Fibroblast of the aortic adventitia (primary cell): ENCODE results near the gene EIF4ENIF1. TPM values are rescaled to one million over a fixed set of nuclear protein-coding genes. Genes with fewer than 3 reads are reported as not detected.
A peak's percentile ranks its signal among the peaks of the same experiment; 100 is the strongest.

Experiments used
- DNase-seq: peaks from one replicate; pipeline ENCODE4 v3.0.0-alpha.2; 2010; ENCODE audit warnings: low read depth
- H3K4me3 ChIP-seq: 2 replicates; pipeline ENCODE4 v1.5.1; 2011; ENCODE audit warnings: low read depth, mild to moderate bottlenecking, control low read depth, low read length, moderate library complexity
- CTCF ChIP-seq: IDR thresholded peaks from 2 replicates; pipeline ENCODE4 v1.5.1; 2011; ENCODE audit warnings: mild to moderate bottlenecking, low read length, control low read depth, inconsistent platforms; ENCODE audit not compliant: insufficient read depth
- total RNA-seq: library from RNA; depleted of rRNA; stranded (reverse); fragments of >200 nt; gene quantifications from 2 replicates; pipeline ENCODE4 v1.2.3, GENCODE V29; 2012; ENCODE audit warnings: low replicate concordance

The EIF4ENIF1 gene
- total RNA-seq: 15.4 and 22.1 TPM in 2 replicates

- peak; percentile 79 for DNase-seq
- peak within 1 kb of the TSS; percentile 92 for H3K4me3 ChIP-seq
- TF ChIP-seq CTCF: no peak
Observed at GRCh38 chr22:31489632-31490495, at the start of gene EIF4ENIF1. TSS of gene EIF4ENIF1 (minus strand) at chr22:31489842. CDS start at chr22:31488718, 1,124 bp downstream.

DNA sequence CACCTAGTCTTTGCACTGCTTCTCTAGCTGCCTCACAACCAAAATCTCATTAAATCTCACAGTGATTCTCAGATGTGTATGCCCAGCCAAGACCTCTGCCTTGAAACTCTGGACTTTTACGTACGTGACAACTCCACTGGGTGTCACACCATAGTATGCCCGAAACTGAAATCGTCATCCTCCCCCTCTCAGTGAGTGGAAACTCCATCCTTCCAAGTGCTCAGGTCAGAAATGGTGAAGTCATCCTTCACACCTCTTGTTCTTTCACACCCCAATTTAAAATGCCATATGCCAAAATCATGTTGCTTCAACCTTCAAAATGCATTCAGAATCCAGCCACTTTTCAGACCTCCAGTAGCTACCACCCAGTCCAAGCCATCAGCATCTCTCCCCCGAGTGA is 49.2 kb upstream of the EIF4ENIF1 start:
- H3K4me3 ChIP-seq: no peak overlapping the region
- no peak for TF ChIP-seq CTCF
- no peak for DNase-seq

- no peak for TF ChIP-seq CTCF
- H3K4me3 ChIP-seq: no peak overlapping the region
- DNase-seq: no peak
Observed at GRCh38 chr22:31537019-31537535, 47.4 kb upstream of the EIF4ENIF1 start.

- DNase-seq: no peak
- TF ChIP-seq CTCF: no peak
- H3K4me3 ChIP-seq: no peak overlapping the region
Observed at GRCh38 chr22:31533374-31533773, 43.7 kb upstream of the EIF4ENIF1 start.

- TF ChIP-seq CTCF: no peak
- peak; percentile 40 for DNase-seq
- no peak overlapping the region for H3K4me3 ChIP-seq
Observed at GRCh38 chr22:31532060-31532459, 42.4 kb upstream of the EIF4ENIF1 start.

DNA sequence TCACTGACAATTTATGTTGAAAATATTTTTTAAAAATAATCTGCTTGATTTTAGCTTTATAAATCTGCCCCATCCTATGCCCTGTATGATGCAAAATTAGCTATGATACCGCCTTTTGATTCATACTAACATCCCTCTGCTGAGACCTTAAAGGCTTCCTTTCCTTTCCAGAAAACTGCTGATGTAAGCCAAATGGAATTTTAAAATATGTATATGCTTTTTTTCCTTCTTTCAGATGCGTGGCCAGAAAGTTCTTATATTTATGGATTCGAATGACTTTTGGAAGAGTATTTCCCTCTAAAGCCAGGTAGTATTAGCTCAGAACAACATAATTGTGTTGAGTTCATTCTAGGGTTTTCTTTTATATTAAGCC is 41.2 kb upstream of the EIF4ENIF1 start:
- H3K4me3 ChIP-seq: no peak overlapping the region
- peak; percentile 56 for DNase-seq

More for the DNA sequence above, 41.2 kb upstream of the EIF4ENIF1 start:
- TF ChIP-seq CTCF: no peak
